ENCODE data around the gene MTG1.
"Not testable (repeated sequence)": the region's sequence is repeated elsewhere in the genome, so short reads cannot be mapped to it uniquely, and the experiment has no call there.

MTG1 gene

GRCh38 chr10:133400624-133401424 is 6.9 kb downstream of the MTG1 start:
- DNase-seq (ENCODE audit: low read depth in 2 of 2): no peak

GRCh38 chr10:133401500-133401899 is 7.5 kb downstream of the MTG1 start:
- DNase-seq (ENCODE audit: low read depth in 2 of 2): no peak

- no peak for DNase-seq (ENCODE audit: low read depth in 2 of 2)
Observed at GRCh38 chr10:133401981-133402725, 8.2 kb downstream of the MTG1 start.

GRCh38 chr10:133403359-133403758 is 9.4 kb downstream of the MTG1 start:
- DNase-seq (ENCODE audit: low read depth in 2 of 2): no peak

- DNase-seq (ENCODE audit: low read depth in 2 of 2): no peak
Observed at GRCh38 chr10:133403784-133404183, 9.8 kb downstream of the MTG1 start.

GRCh38 chr10:133405272-133405671 is 11.3 kb downstream of the MTG1 start:
- no peak for DNase-seq (ENCODE audit: low read depth in 2 of 2)

GRCh38 chr10:133405844-133406527 is 12.0 kb downstream of the MTG1 start:
- DNase-seq (ENCODE audit: low read depth in 2 of 2): no peak

GRCh38 chr10:133411523-133412380 is 17.8 kb downstream of the MTG1 start:
- DNase-seq (ENCODE audit: low read depth in 2 of 2): no peak

- DNase-seq (ENCODE audit: low read depth in 2 of 2): no peak
Observed at GRCh38 chr10:133412381-133412711, 18.4 kb downstream of the MTG1 start.

GRCh38 chr10:133414401-133414800 is 20.4 kb downstream of the MTG1 start:
- DNase-seq (ENCODE audit: low read depth in 2 of 2): not testable (repeated sequence)

- no peak for DNase-seq (ENCODE audit: low read depth in 2 of 2)
Observed at GRCh38 chr10:133415752-133416151, 21.8 kb downstream of the MTG1 start.

GRCh38 chr10:133418289-133418993 is 24.5 kb downstream of the MTG1 start:
- DNase-seq (ENCODE audit: low read depth in 2 of 2): no peak

GRCh38 chr10:133419211-133419950 is 25.4 kb downstream of the MTG1 start:
- no peak for DNase-seq (ENCODE audit: low read depth in 2 of 2)

GRCh38 chr10:133420028-133420427 is 26.1 kb downstream of the MTG1 start:
- no peak for DNase-seq (ENCODE audit: low read depth in 2 of 2)

- DNase-seq (ENCODE audit: low read depth in 2 of 2): no peak
Observed at GRCh38 chr10:133420579-133420978, 26.6 kb downstream of the MTG1 start.

GRCh38 chr10:133421336-133422222 is 27.6 kb downstream of the MTG1 start:
- no peak for DNase-seq (ENCODE audit: low read depth in 2 of 2)

- no peak for DNase-seq (ENCODE audit: low read depth in 2 of 2)
Observed at GRCh38 chr10:133422223-133422806, 28.4 kb downstream of the MTG1 start.

- no peak for DNase-seq (ENCODE audit: low read depth in 2 of 2)
Observed at GRCh38 chr10:133422807-133423771, 29.1 kb downstream of the MTG1 start.

All from stimulated activated CD8-positive, alpha-beta memory T cell treated with anti-CD3 and anti-CD28 coated beads, Interleukin-7, amount 100 ng/mL, for 1 hour (primary cell).